Tibial nerve (tissue), 4 donors: ENCODE measurements around the gene GSTM3. TPM values are rescaled to one million over a fixed set of nuclear protein-coding genes. Genes with fewer than 3 reads are reported as not detected.
A peak's percentile ranks its signal among the peaks of the same experiment; 100 is the strongest.

Experiments used
- DNase-seq, 2 donors: peaks; one replicate each; pipeline ENCODE4 v3.0.0-alpha.2; 2019; ENCODE audit warnings: low spot score in 2 of 2
- H3K27ac ChIP-seq, 4 donors: fragments of 200-600 bp; sonication (generic) in 3 of 4; one replicate each; pipeline ENCODE4 v1.5.1; 2017 to 2019; ENCODE audit warnings: mild to moderate bottlenecking in 1 of 4
- H3K27me3 ChIP-seq, 2 donors: fragments of 200-600 bp; sonication (generic) in 1 of 2; one replicate each; pipeline versions ENCODE4 v1.5.1 to v1.6.0; 2017 to 2019
- H3K36me3 ChIP-seq, 3 donors: fragments of 200-600 bp; sonication (generic); one replicate each; pipeline ENCODE4 v1.5.1; 2018 to 2019
- H3K4me1 ChIP-seq, 4 donors: fragments of 200-600 bp; sonication (generic) in 3 of 4; one replicate each; pipeline ENCODE4 v1.5.1; 2017 to 2019
- H3K4me3 ChIP-seq, 4 donors: fragments of 200-600 bp; sonication (generic) in 3 of 4; one replicate each; pipeline ENCODE4 v1.5.1; 2017 to 2019; ENCODE audit warnings: mild to moderate bottlenecking in 1 of 4, moderate library complexity in 1 of 4
- H3K9me3 ChIP-seq, 4 donors: fragments of 200-600 bp; sonication (generic) in 3 of 4; one replicate each; pipeline ENCODE4 v1.5.1; 2017 to 2019
- EP300 ChIP-seq, 2 donors: sonication (generic); formaldehyde crosslinking; IDR thresholded peaks; one replicate each; pipeline ENCODE4 v1.6.1; 2017; ENCODE audit warnings: antibody characterized with exemption in 2 of 2, mild to moderate bottlenecking in 1 of 2
- POLR2A ChIP-seq, 2 donors: fragments of 450-650 bp; IDR thresholded peaks; one replicate each; pipeline ENCODE4 v1.6.1; 2017; ENCODE audit warnings: antibody characterized with exemption in 2 of 2, mild to moderate bottlenecking in 2 of 2, moderate library complexity in 2 of 2
- WGBS, 2 donors: methylation state at CpG; one replicate each; pipeline ENCODE4 v1.1.5; 2018; 5-methylcytosine and 5-hydroxymethylcytosine counted together
- total RNA-seq, 4 donors: library from RNA; depleted of rRNA; stranded (reverse); fragments of >200 nt; gene quantifications; one replicate each; pipeline ENCODE4 v1.1.0, GENCODE V29; 2016
- TF ChIP-seq, protein P1 (sequence below), 5 experiments: fragments of 200-600 bp in 3 of 5; fragments of 450-650 bp in 2 of 5; sonication (generic) in 3 of 5; IDR thresholded peaks; one replicate each; pipeline ENCODE4 v1.5.1; 2016 to 2019; ENCODE audit warnings: antibody characterized with exemption in 5 of 5, mild to moderate bottlenecking in 3 of 5, moderate library complexity in 2 of 5

The GSTM3 gene
- total RNA-seq, 4 donors from 2014 or later: 37.2 to 134 (median 79.7) TPM

GRCh38 chr1:109785446-109786111 is 44.7 kb upstream of the GSTM3 start:
- Histone ChIP-seq H3K36me3 (no peaks in the 10 kb centered on the region), H3K9me3 (no peaks in the 10 kb centered on the region), H3K4me3 (no peak overlapping the region), H3K27ac (no peak overlapping the region), H3K4me1 (peaks cover 0 to 42% (median 11%) of the 10 kb centered on the region in 4 donors), H3K27me3 (no peaks in the 10 kb centered on the region)
- 72 to 90% methylated on average over 4 of the region's 4 CpGs for WGBS, 2 donors
- no peak for TF ChIP-seq EP300 (IDR thresholded peaks at IDR 0.05)
- TF ChIP-seq POLR2A (IDR thresholded peaks at IDR 0.05): no peak
- TF ChIP-seq, protein P1, sequence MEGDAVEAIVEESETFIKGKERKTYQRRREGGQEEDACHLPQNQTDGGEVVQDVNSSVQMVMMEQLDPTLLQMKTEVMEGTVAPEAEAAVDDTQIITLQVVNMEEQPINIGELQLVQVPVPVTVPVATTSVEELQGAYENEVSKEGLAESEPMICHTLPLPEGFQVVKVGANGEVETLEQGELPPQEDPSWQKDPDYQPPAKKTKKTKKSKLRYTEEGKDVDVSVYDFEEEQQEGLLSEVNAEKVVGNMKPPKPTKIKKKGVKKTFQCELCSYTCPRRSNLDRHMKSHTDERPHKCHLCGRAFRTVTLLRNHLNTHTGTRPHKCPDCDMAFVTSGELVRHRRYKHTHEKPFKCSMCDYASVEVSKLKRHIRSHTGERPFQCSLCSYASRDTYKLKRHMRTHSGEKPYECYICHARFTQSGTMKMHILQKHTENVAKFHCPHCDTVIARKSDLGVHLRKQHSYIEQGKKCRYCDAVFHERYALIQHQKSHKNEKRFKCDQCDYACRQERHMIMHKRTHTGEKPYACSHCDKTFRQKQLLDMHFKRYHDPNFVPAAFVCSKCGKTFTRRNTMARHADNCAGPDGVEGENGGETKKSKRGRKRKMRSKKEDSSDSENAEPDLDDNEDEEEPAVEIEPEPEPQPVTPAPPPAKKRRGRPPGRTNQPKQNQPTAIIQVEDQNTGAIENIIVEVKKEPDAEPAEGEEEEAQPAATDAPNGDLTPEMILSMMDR (IDR thresholded peaks at IDR 0.05): no peak
- no peak for DNase-seq

GRCh38 chr1:109784551-109785252 is 43.9 kb upstream of the GSTM3 start:
- Histone ChIP-seq H3K9me3 (no peaks in the 10 kb centered on the region), H3K36me3 (no peaks in the 10 kb centered on the region), H3K4me1 (peaks cover 0 to 42% (median 9%) of the 10 kb centered on the region in 4 donors), H3K27ac (no peak overlapping the region), H3K4me3 (no peak overlapping the region), H3K27me3 (no peaks in the 10 kb centered on the region)
- TF ChIP-seq EP300 (IDR thresholded peaks at IDR 0.05) (no peak), POLR2A (IDR thresholded peaks at IDR 0.05) (no peak)
- TF ChIP-seq, protein P1 (IDR thresholded peaks at IDR 0.05): no peak
- no peak for DNase-seq
- WGBS, 2 donors: 81 to 90% methylated on average over 5 of the region's 5 CpGs

GRCh38 chr1:109783436-109783835 is 42.6 kb upstream of the GSTM3 start:
- TF ChIP-seq POLR2A (IDR thresholded peaks at IDR 0.05): no peak
- TF ChIP-seq EP300 (IDR thresholded peaks at IDR 0.05): no peak
- TF ChIP-seq, protein P1 (IDR thresholded peaks at IDR 0.05): no peak
- WGBS, 2 donors: 42 to 50% methylated on average over 6 to 8 of the region's 8 CpGs
- Histone ChIP-seq H3K4me3 (no peak overlapping the region), H3K9me3 (no peaks in the 10 kb centered on the region), H3K27me3 (no peaks in the 10 kb centered on the region), H3K36me3 (no peaks in the 10 kb centered on the region), H3K4me1 (peaks cover 0 to 42% (median 9%) of the 10 kb centered on the region in 4 donors), H3K27ac (peak overlapping the region in 2 of 4 donors; percentile 2 to 17)
- DNase-seq: no peak

GRCh38 chr1:109782927-109783326 is 42.1 kb upstream of the GSTM3 start:
- WGBS, 2 donors: 65 to 66% methylated on average over 4 of the region's 4 CpGs
- TF ChIP-seq, protein P1 (IDR thresholded peaks at IDR 0.05): no peak
- TF ChIP-seq EP300 (IDR thresholded peaks at IDR 0.05) (no peak), POLR2A (IDR thresholded peaks at IDR 0.05) (no peak)
- Histone ChIP-seq H3K4me1 (peaks cover 0 to 42% (median 9%) of the 10 kb centered on the region in 4 donors), H3K27me3 (no peaks in the 10 kb centered on the region), H3K27ac (peak overlapping the region in 3 of 4 donors; percentile 2 to 17 (median 13)), H3K36me3 (no peaks in the 10 kb centered on the region), H3K4me3 (no peak overlapping the region), H3K9me3 (no peaks in the 10 kb centered on the region)
- DNase-seq: no peak

GRCh38 chr1:109782514-109782913 is 41.7 kb upstream of the GSTM3 start:
- Histone ChIP-seq H3K27ac (peak overlapping the region in 2 of 4 donors; percentile 2 to 13), H3K36me3 (no peaks in the 10 kb centered on the region), H3K9me3 (no peaks in the 10 kb centered on the region), H3K27me3 (no peaks in the 10 kb centered on the region), H3K4me3 (no peak overlapping the region), H3K4me1 (peaks cover 0 to 42% (median 9%) of the 10 kb centered on the region in 4 donors)
- DNase-seq: no peak
- WGBS, 2 donors: 56 to 60% methylated on average over 1 of the region's 1 CpG
- TF ChIP-seq POLR2A (IDR thresholded peaks at IDR 0.05): no peak
- TF ChIP-seq, protein P1 (IDR thresholded peaks at IDR 0.05): no peak
- no peak for TF ChIP-seq EP300 (IDR thresholded peaks at IDR 0.05)
